Measurements from ENCODE around the gene NMUR1.

The NMUR1 gene

DNA sequence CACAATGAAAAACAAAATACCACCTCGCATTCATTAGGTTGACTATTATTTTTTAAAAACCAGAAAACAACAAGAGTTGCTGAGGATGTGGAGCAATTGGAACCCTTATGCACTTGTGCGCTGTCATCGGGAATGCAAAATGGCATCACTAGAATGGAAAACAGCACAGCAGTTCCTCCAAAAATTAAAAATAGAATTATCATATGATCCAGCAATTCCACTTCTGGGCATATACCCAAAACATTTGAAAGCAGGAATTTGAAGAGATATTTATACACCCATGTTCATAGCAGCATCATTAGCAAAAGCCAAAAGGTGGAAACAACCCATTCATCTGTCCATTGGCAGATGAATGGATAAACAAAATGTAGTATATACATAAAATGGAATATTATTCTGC is 11.9 kb upstream of the NMUR1 start:
- no peak overlapping the region for H3K27ac Mint-ChIP-seq
- H3K4me1 Mint-ChIP-seq (ENCODE audit: low read depth) = peaks cover 17% of the 10 kb centered on the region
- no peak overlapping the region for H3K4me3 Mint-ChIP-seq
- H3K9me3 Mint-ChIP-seq = peaks cover 16% of the 10 kb centered on the region
- DNase-seq = no peak
- peaks cover 2% of the 10 kb centered on the region for H3K36me3 Mint-ChIP-seq (ENCODE audit: low read depth)
- peaks cover 2% of the 10 kb centered on the region for H3K27me3 Mint-ChIP-seq

DNA sequence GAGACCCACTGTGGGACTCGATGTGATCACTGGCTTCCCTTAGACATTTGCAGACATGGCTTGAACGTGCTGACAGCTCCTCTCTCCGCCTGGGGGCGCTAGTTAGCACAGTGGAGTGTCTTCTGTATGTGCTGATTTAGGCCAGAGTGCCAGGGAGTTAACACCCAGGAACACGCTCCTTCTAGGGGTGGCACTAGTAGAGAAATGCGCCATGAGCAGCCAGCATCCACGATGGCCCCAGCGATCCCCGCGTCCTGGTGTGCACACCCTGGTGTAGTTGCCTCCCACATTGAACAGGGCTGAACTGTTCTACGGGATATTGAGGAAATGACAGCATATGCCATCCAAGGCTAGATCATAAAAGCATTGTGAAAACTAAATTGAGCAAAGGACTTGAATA is 11.4 kb upstream of the NMUR1 start:
- peaks cover 16% of the 10 kb centered on the region for H3K9me3 Mint-ChIP-seq
- DNase-seq = no peak
- peaks cover 17% of the 10 kb centered on the region for H3K4me1 Mint-ChIP-seq (ENCODE audit: low read depth)
- H3K4me3 Mint-ChIP-seq = no peak overlapping the region
- H3K27ac Mint-ChIP-seq = no peak overlapping the region
- peaks cover 2% of the 10 kb centered on the region for H3K27me3 Mint-ChIP-seq
- peaks cover 2% of the 10 kb centered on the region for H3K36me3 Mint-ChIP-seq (ENCODE audit: low read depth)

DNA sequence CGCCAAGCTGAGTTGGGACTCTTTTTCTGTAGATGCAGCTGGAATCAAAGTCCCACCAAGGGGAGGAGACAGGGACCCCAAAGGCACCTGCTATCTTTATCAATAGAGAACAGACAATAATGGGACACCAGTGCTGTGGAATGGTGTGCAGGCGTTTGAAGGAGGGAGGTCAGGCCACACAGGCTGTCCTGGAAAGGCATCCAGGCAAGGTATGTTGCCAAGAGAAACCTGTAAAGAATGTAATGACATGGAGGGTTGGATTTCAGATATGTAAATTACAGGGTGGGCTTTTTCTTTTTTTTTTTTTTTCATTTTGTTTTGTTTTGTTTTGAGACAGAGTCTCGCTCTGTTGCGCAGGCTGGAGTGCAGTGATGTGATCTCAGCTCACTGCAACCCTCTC is 9.7 kb upstream of the NMUR1 start:
- Mint-ChIP-seq H3K4me1 (ENCODE audit: low read depth) (peaks cover 2% of the 10 kb centered on the region), H3K4me3 (no peak overlapping the region), H3K9me3 (peaks cover 16% of the 10 kb centered on the region), H3K27ac (no peak overlapping the region), H3K27me3 (peaks cover 2% of the 10 kb centered on the region), H3K36me3 (ENCODE audit: low read depth) (peaks cover 2% of the 10 kb centered on the region)
- DNase-seq = no peak

DNA sequence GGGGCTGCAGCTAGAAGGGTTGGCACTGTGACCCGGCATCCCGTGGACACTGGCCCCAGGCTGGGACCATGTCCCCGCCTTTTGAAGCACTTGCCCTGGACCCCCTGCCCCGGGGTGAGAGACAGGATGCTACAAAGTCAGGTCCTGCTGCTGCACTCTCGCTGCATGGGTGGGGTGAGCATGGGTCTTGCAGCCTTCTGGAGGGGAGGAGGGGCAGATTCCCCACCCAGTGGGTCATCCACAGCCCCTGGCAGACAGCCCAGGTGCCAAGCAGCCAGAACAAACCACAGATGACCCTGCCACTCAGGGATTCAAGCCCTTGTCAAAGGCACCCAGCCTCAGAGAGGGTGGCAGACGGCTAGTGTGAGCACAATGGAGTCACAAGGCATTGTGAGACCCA is 5.7 kb upstream of the NMUR1 start:
- Mint-ChIP-seq H3K4me3 (no peak overlapping the region), H3K4me1 (ENCODE audit: low read depth) (peaks cover 3% of the 10 kb centered on the region), H3K27me3 (peaks cover 6% of the 10 kb centered on the region), H3K36me3 (ENCODE audit: low read depth) (no peaks in the 10 kb centered on the region), H3K9me3 (no peaks in the 10 kb centered on the region), H3K27ac (no peak overlapping the region)
- DNase-seq = no peak

DNA sequence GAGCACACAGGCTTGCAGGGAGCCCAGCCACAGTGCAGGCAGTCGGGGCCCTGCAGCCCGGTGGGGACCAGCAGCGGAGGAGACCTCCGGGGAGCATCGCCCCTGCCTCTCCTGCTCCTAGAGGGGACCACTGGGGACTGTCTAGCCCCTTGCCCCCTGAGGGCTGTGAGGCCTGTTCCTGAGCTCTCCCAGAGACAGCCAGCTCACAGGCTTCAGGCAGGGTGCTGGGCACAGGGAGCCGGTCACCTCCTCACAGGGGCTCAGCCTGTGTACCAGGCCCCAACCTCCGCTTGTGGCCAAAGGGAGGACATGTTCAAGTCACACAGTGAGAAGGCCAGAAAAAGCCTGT is 3.5 kb upstream of the NMUR1 start:
- H3K27ac Mint-ChIP-seq = no peak overlapping the region
- H3K4me3 Mint-ChIP-seq = no peak overlapping the region
- H3K9me3 Mint-ChIP-seq = no peaks in the 10 kb centered on the region
- no peaks in the 10 kb centered on the region for H3K36me3 Mint-ChIP-seq (ENCODE audit: low read depth)
- DNase-seq = no peak
- H3K4me1 Mint-ChIP-seq (ENCODE audit: low read depth) = peaks cover 10% of the 10 kb centered on the region
- H3K27me3 Mint-ChIP-seq = peaks cover 18% of the 10 kb centered on the region

DNA sequence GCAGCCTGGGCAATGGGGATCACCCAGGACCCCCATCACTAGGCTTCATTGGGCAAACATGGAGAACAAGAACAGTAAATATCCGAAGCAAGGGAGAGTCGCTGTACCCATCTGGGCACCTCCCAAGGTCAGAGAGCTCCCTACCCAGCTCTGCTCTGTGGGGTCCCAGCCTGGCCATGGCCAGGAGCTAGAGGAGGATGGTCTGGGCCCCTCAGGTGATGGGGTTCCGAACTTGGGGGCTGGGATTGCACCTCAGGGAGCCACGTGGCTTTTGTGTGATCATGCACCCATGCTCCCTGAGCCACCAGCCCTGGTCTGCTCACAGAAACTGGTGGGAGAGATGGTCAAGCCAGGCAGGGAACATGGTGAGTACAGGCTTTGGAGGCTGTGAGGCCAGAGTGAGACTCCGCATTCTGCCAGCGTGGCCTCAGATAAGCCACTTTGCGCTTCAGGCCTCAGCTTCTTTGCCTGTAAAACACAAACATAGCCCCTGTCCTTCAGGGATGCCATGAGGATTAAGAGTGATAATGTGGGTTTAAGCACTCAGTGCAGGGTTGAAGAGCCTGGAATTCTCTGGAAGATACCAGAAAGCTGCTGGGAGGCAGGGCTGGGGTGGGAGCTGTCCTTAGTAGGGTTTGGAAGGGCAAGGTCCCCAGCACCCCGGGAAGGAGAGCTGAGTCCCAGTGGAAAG is 3.0 kb upstream of the NMUR1 start:
- H3K27me3 Mint-ChIP-seq = peaks cover 21% of the 10 kb centered on the region
- H3K36me3 Mint-ChIP-seq (ENCODE audit: low read depth) = no peaks in the 10 kb centered on the region
- H3K4me1 Mint-ChIP-seq (ENCODE audit: low read depth) = peaks cover 10% of the 10 kb centered on the region
- H3K4me3 Mint-ChIP-seq = no peak overlapping the region
- H3K27ac Mint-ChIP-seq = no peak overlapping the region
- DNase-seq = no peak
- H3K9me3 Mint-ChIP-seq = no peaks in the 10 kb centered on the region

DNA sequence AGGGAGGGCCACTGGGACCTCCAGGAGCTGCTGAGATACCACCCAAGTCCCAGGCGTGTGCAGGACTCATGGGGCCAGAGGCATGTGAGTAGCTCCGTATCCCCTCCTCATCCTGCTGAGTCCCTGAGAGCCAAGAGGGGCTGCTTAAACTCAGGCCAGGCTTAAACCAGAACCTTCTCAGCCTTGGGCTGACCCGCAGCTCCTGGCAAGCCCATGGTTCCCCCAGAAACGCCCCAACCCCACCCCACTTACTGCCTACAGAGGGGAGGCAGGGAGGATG is 2.5 kb upstream of the NMUR1 start:
- DNase-seq = no peak
- Mint-ChIP-seq H3K36me3 (ENCODE audit: low read depth) (no peaks in the 10 kb centered on the region), H3K27ac (no peak overlapping the region), H3K27me3 (peaks cover 21% of the 10 kb centered on the region), H3K4me1 (ENCODE audit: low read depth) (peaks cover 10% of the 10 kb centered on the region), H3K4me3 (no peak overlapping the region), H3K9me3 (no peaks in the 10 kb centered on the region)

DNA sequence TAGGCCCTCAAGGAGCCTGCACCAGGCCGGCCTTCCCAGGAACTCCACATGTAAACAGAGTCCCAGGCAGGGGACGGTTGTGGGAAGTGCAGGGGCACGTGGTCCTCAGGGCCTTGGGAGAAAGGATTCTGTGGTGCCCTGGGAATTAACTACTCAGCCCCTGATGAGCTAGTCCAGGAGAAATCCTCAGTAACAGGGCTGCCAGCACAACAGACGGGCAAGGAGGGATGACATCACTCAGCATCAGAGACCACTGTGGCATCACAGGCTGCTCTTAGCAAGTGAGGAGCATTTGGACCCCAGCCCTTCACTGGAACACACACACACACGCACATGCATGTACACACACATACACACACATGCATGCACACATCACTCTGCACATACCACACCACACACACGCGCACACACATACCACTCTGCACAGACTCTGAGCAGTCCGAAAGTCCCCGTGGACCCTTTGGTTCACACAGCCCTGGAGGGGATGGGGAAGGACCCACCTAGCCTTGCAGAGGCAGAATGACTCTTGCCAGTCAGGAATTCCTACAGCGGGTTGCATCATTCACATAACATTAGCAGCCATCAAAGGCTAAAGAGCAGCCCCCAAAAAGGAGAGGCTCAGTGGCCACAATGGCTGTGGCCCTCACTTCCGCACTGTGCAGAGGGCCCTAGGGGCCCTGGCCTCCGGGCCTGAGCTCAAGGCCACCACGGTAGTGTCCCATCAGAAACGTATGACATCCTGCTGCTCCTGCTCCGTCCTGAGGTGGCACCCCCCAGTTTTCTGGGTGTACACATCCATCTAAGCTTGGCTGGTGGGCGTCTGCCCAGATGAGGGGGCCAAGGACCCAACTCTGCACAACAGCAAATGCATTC is 1.9 kb upstream of the NMUR1 start:
- Mint-ChIP-seq H3K4me3 (no peak overlapping the region), H3K36me3 (ENCODE audit: low read depth) (no peaks in the 10 kb centered on the region), H3K4me1 (ENCODE audit: low read depth) (peaks cover 10% of the 10 kb centered on the region), H3K27me3 (peaks cover 21% of the 10 kb centered on the region), H3K27ac (no peak overlapping the region), H3K9me3 (no peaks in the 10 kb centered on the region)
- DNase-seq = no peak

DNA sequence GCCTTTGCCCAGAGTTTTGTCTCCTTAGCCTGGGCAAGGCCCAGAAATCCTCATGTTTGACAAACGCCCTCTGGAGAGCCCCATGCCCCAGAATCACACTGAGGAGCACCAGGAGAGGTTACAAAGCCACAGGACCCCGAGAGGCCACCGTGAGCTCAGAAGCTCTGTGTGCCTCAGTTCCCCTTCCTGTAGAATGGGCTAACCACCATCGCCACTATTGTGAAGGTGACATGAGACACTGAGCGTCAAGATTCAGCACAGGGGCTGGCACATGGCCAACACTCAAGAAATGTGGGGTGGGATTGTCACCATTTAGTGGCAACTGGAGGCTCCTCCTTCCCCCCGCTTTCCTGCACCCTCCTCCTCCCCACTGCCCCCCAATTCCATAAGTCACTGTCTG is 1.2 kb upstream of the NMUR1 start:
- DNase-seq = no peak
- H3K9me3 Mint-ChIP-seq = no peaks in the 10 kb centered on the region
- H3K4me3 Mint-ChIP-seq = no peak overlapping the region
- no peak overlapping the region for H3K27ac Mint-ChIP-seq
- H3K36me3 Mint-ChIP-seq (ENCODE audit: low read depth) = no peaks in the 10 kb centered on the region
- H3K4me1 Mint-ChIP-seq (ENCODE audit: low read depth) = peaks cover 10% of the 10 kb centered on the region
- H3K27me3 Mint-ChIP-seq = peaks cover 21% of the 10 kb centered on the region

DNA sequence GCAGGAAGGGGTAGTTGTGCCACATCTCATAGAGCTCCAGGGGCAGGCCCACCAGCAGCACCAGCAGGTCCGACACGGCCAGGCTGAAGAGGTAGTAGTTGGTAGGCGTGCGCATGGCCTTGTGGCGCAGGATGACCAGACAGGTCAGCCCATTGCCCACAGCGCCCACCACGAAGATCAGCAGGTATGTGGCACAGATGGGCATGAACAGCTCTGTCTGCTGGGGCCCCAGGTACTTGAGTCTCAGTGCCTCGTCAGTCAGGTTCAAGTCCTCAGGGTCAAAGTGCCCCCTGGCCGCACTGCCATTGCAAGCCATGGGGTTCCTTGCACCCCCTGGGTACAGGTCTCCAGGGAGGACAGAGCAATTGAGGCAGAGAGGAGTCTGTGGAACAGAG is 1.6 kb downstream of the NMUR1 start:
- Mint-ChIP-seq H3K4me3 (no peak overlapping the region), H3K27ac (no peak overlapping the region), H3K9me3 (no peaks in the 10 kb centered on the region), H3K27me3 (peaks cover 21% of the 10 kb centered on the region), H3K4me1 (ENCODE audit: low read depth) (peaks cover 34% of the 10 kb centered on the region), H3K36me3 (ENCODE audit: low read depth) (no peaks in the 10 kb centered on the region)
- no peak for DNase-seq

DNA sequence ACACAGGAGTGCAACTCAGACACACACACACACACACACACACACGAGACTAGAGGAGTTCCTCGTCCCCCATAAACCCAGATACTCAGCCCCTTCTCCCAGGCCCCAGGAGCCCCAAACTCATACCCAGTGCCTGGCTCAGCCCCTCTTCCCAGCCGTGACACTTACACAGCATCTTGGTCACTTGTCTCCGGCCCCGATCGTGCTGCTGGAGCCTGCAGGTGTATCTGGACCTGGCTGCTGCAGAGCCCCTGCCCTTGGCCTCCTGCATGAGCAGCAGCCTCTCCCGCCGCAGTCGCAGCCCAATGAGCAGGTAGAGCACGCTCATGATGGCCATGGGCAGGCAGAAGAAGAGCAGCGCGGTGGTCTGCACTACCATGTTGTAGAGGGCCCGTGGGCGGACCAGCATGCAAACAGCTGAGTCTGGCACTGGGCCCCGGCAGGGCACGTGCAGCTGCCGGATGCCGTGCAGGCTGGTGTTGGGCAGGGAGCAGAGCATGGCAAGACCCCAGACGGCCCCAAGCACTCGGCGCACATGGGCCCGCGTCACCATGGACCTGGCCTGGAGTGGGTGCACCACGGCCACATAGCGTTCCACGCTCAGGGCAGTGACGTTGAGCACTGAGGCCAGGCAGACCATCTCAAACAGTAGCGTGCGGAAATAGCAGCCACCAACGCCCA is 2.1 kb downstream of the NMUR1 start:
- Mint-ChIP-seq H3K4me1 (ENCODE audit: low read depth) (peaks cover 40% of the 10 kb centered on the region), H3K27me3 (peaks cover 21% of the 10 kb centered on the region), H3K36me3 (ENCODE audit: low read depth) (no peaks in the 10 kb centered on the region), H3K9me3 (no peaks in the 10 kb centered on the region), H3K4me3 (no peak overlapping the region), H3K27ac (no peak overlapping the region)
- no peak for DNase-seq

DNA sequence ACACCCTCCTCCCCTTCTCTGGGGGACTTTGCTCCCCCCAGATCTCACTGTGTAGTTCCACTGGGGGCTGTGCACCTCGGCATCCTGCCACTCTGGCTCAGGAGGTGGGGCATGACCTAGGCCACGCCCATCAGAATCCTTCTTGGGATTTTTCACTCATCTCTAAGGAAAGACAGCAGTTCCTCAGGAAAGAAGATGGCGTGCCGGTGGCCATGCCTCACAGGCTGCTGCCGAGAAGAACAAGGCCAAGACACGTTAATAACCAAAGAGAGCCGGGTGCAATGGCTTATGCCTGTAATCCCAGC is 3.2 kb downstream of the NMUR1 start:
- Mint-ChIP-seq H3K27me3 (peaks cover 21% of the 10 kb centered on the region), H3K27ac (no peak overlapping the region)

DNA sequence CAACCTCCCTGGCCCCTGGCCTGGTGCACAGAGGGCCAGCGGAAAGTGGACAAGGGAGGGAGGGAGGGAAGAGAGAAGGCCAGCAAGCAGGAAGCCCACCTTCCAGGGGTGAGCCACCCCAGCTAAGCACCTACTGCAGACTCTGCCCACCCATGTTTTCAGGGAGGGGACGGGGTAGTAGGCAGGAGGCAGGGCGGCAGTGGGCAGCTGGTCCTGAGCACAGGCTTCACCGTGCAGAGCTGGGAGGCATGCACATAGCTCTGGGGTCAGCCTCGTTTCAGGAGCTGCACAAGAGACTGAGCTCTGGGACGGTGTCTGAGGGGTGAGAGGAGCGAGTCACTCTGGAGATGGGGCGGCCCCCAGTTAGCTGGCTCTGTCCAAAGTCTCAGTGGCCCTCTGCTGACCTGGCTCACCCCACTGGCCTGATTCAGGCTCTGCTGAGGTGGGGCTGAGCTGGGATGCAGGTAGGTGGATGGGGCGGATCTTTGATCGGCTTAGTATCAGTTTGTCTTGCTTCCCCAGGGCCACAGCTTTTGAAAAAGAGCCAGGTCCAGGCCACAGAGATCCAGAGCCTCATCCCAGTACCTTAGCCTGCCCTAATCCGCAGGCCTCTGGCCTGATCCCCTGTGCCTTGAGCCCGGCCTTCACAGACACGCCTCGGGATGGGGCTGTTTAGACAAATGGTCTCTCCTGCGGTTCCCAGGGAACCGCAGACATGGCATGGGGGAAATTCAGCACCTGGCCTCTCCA is 3.7 kb downstream of the NMUR1 start:
- no peak overlapping the region for H3K4me3 Mint-ChIP-seq
- H3K4me1 Mint-ChIP-seq (ENCODE audit: low read depth) = peaks cover 43% of the 10 kb centered on the region
- H3K27me3 Mint-ChIP-seq = peaks cover 21% of the 10 kb centered on the region
- DNase-seq = no peak
- H3K36me3 Mint-ChIP-seq (ENCODE audit: low read depth) = no peaks in the 10 kb centered on the region
- H3K9me3 Mint-ChIP-seq = no peaks in the 10 kb centered on the region
- H3K27ac Mint-ChIP-seq = no peak overlapping the region

More for the DNA sequence above, 3.2 kb downstream of the NMUR1 start:
- Mint-ChIP-seq H3K4me1 (ENCODE audit: low read depth) (peaks cover 43% of the 10 kb centered on the region), H3K9me3 (no peaks in the 10 kb centered on the region), H3K4me3 (no peak overlapping the region), H3K36me3 (ENCODE audit: low read depth) (no peaks in the 10 kb centered on the region)
- no peak for DNase-seq

DNA sequence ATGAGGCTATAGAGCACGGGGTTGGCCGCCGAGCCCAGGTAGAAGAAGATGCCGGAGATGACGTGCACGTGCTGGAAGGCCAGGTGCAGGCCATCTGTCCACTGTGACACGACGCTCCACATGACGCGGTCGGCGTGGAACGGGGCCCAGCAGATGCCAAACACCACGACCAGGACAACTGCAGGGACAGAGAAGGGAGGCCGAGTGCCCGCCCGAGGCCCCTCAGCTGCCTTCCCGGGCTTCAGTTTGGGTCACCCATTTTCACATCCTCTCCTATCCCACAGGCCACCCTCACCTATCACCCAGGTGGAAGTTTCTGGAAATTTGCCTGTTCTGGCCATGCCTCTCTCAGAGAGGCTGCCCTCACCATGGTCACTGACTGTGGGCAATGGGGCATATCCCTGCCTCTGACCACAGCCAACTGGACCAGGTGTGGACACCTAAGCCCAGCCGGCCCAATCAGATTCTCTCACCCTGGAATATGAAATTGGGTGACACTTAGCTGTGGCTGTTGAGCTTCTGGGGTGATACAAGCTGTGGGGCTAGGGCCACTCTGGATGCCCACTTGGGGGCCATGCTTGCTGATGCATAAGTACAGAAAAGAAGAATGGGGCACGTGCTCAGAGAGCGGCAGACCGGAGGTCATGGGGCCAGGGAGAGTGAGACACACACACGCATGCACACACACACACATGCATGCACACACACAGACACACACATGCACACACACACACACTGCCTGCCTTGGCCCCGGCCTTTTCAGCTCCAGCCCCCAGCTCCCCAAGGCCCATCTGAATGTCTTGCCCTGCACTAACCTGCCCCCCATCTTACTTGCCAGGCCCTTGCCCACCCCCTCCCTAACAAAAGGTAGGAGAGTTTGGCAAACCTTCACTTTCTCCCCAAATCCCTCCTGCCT is 4.7 kb downstream of the NMUR1 start:
- Mint-ChIP-seq H3K27me3 (peaks cover 14% of the 10 kb centered on the region), H3K4me3 (no peak overlapping the region), H3K9me3 (no peaks in the 10 kb centered on the region), H3K36me3 (ENCODE audit: low read depth) (no peaks in the 10 kb centered on the region), H3K27ac (no peak overlapping the region), H3K4me1 (ENCODE audit: low read depth) (peaks cover 36% of the 10 kb centered on the region)
- DNase-seq = no peak
